TTC549 (cell line): ENCODE data around the gene DHRS4.
"Not testable (repeated sequence)": the region's sequence is repeated elsewhere in the genome, so short reads cannot be mapped to it uniquely, and the experiment has no call there.

ENCODE experiments used
- FAIRE-seq: peaks from 2 replicates; lab custom pipeline; 2012; peaks lifted over from hg19 to GRCh38; lab: Jason Lieb, UNC

The DHRS4 gene

GRCh38 chr14:23941230-23941629, 12.3 kb upstream of the DHRS4 start:
- FAIRE-seq, result no peak

DNA sequence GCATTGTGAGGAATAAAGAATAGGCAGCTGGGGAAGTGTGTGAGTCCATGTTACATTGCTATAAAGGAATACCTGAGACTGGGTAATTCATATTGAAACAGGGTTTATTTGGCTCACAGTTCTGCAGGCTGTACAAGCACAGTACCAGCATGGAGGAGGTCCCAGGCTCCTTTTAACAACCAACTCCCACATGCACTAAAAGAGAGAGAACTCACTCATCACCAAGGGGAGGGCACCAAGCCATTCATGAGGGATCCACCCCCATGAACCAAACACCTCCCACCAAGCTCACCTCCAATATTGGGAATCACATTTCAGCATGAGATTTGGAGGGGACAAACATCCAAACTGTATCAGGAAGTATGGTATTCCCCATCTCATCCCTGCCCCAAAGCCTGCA, 11.9 kb upstream of the DHRS4 start:
- no peak for FAIRE-seq

DNA sequence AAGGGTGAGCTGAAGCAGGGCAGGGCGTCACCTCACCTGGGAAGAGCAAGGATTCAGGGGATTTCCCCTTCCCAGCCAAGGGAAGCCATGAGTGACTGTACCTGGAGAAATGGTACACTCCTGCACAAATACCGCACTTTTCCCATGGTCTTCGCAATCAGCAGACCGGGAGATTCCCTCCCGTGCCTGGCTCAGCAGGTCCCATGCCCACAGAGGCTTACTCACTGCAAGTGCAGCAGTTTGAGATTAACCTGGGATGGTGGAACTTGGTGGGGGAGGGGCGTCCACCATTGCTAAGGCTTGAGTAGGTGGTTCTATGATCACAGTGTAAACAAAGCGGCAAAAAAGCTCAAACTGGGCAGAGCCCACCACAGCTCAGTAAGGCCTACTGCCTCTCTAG, 11.0 kb upstream of the DHRS4 start:
- no peak for FAIRE-seq

GRCh38 chr14:23949069-23949468, 4.5 kb upstream of the DHRS4 start:
- not testable (repeated sequence) for FAIRE-seq

DNA sequence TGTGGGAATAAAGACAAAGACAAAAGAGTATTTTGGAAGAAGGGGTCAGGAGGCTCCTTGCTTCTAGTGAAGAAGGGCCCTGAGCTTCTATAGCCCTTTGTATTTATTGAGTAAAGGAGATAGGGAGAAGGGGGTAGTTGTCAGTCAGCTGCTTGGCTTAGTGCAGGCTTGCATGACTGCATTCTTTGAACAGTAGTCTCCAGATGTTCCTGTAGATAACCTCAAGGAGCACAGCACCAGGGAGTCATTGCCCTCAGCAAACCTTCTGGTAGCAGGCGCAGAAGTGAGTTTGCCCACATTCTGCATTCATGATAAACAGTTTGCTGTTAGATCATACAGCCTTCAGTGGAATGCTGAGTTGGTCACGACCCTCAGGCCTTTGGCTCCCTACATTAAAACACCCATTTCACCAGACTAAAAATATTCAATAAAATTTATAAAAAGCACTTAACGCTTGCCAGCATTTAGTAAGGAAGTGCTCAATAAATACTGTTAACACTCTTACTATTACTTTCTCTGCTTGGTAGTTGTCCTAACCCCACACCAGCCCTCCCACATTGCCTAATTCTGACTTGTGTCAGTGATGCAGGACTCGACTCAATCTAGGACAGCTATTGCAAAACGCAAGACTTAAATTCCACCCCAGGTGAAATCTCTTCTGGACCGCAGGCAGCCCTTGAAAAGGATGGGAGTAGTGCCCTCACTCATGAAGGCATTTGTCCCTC, 3.0 kb upstream of the DHRS4 start:
- FAIRE-seq, result no peak

GRCh38 chr14:23951136-23951466, 2.5 kb upstream of the DHRS4 start:
- FAIRE-seq, result not testable (repeated sequence)

DNA sequence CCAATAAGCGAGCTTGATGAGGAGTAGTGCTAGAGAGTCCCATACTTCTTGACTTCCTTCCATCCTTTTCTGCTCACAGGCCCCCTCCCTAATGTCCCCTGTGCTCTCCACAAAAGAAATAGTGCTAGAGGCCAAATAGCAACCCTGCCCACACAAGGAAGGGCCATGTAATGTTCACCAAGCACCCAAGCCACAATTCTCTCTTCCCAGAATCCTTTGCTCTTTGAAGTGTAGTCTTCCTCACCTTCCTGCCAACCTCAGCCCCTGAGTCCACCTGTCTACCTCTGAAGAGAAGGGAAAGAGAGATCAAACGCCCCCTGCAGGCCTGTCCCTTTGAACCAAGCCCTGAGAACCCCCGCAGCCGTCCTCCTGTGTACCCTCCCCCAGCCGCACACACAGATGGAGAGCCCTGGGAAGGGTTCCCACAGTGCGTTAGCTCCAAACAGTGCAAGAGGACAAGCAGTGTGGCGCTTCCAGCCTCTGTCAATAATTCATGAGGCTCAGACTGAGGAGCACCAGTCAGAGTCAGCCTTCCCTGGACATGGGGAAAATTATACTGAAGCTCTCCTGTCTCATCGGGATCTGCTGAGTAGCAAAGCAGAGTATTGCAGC, 1.9 kb upstream of the DHRS4 start:
- no peak for FAIRE-seq

DNA sequence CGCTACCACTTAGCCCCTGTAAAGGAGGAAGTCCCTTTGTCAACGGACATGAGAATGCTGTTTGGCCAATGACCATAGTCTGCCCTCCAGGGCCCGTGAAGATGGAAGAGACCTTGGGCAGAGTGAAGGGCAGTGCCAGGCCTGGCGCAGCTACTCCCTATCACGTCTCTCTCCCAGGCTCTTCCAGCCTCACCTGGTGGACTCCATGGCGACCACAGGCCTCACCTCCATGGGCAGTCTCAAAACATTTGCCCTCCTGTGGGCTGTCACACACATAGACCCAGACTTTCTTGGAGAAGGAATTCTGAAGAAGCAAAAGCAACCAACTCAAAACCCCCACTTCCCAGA, 480 bp upstream of the DHRS4 start:
- not testable (repeated sequence) for FAIRE-seq

GRCh38 chr14:23954279-23954614, 677 bp downstream of the DHRS4 start:
- FAIRE-seq, result not testable (repeated sequence)

GRCh38 chr14:23954965-23955364, 1.4 kb downstream of the DHRS4 start:
- FAIRE-seq, result not testable (repeated sequence)

- not testable (repeated sequence) for FAIRE-seq
Observed at GRCh38 chr14:23955811-23956210, 2.2 kb downstream of the DHRS4 start.

DNA sequence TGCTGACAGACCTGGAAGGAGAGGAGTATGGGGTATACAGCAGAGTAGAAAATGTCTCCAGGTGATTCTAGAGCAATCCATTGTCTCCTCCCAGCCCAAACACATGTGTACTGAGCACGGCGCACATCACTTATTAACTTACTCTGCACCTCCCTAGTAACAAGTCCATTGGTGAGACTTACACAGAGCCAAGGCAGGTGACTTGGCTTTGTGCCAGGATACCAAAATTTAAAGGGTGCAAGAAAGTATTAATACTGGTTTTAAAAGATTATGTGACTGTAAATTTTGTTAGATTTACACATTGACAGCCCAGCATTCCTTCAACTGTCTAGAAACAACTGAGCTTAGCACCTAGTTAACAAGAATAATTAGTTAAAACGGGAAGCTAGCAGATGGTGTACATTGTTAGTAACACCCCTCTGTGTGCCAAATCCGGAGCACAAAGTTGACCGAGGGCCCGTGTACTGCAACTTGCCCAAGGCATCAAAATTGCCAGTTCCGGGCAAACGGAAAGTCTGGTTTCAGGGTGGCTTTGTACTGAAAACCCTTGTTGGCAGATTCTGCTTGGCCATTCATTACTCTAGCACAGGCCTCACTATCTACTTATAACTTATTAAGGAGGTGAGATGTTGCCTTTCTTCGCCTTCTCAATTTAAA, 4.5 kb downstream of the DHRS4 start:
- not testable (repeated sequence) for FAIRE-seq

- not testable (repeated sequence) for FAIRE-seq
Observed at GRCh38 chr14:23960899-23961298, 7.3 kb downstream of the DHRS4 start.

- FAIRE-seq, result not testable (repeated sequence)
Observed at GRCh38 chr14:23961704-23962103, 8.1 kb downstream of the DHRS4 start.

DNA sequence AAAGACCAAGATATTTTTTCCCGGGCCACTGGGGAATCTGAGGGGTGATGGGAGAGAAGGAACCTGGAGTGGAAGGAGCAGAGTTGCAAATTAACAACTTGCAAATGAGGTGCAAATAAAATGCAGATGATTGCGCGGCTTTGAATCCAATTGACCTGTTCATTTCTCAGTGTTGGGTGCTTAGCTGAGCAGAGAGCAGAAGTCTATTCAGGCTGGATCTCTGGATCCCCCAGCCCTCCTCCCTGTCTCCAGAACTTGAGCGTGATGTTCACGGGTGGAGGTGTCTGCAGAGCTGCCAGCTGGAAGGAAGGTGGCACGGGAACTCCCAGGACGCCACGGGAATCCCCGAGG, 15.5 kb downstream of the DHRS4 start:
- not testable (repeated sequence) for FAIRE-seq

- FAIRE-seq, result not testable (repeated sequence)
Observed at GRCh38 chr14:23969481-23970282, 16.1 kb downstream of the DHRS4 start.

DNA sequence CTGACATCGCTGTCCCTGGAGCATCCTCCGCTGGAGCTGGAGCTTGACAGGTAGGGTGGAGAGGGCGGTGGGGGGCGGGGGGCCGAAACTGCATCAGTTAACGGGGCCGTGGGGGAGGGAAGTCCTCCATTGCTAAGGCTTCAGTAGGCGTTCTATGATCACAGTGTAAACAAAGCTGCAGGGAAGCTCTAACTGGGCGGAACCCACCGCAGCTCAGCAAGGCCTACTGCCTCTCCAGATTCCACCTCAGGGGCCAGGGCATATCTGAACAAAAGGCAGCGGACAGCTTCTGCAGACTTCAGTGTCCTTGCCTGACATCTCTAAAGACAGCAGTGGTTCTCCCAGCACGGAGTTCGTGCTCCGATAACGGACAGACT, 16.7 kb downstream of the DHRS4 start:
- FAIRE-seq, result not testable (repeated sequence)

DNA sequence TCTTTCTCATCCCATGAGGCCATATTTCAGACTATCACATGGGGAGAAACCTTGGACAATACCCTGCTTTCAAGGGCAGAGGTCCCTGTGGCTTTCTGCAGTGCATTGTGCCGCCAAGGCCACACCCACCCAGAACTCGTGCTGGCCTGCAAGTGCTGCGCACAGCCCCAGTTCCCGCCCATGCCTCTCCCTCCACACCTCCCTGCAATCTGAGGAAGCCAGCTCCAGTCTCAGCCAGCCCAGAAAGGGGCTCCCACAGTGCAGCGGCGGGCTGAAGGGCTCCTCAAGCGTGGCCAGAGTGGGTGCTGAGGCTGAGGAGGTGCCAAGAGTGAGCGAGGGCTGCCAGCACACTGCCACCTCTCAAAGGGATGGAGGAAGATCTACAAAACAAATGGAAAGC, 19.6 kb downstream of the DHRS4 start:
- FAIRE-seq, result not testable (repeated sequence)

GRCh38 chr14:23974041-23974440, 20.5 kb downstream of the DHRS4 start:
- not testable (repeated sequence) for FAIRE-seq

GRCh38 chr14:23977208-23977607, 23.6 kb downstream of the DHRS4 start:
- FAIRE-seq, result not testable (repeated sequence)

- not testable (repeated sequence) for FAIRE-seq
Observed at GRCh38 chr14:23981951-23982813, 28.6 kb downstream of the DHRS4 start.
